Stimulated activated CD8-positive, alpha-beta memory T cell treated with anti-CD3 and anti-CD28 coated beads, Interleukin-7, amount 100 ng/mL, for 4 hours (primary cell): ENCODE measurements around the gene GPR27.

ENCODE experiments used
- DNase-seq, 2 donors: peaks; one replicate each; pipeline ENCODE4 v3.0.0-alpha.2; 2020; ENCODE audit warnings: low read depth in 2 of 2

GPR27 gene

DNA sequence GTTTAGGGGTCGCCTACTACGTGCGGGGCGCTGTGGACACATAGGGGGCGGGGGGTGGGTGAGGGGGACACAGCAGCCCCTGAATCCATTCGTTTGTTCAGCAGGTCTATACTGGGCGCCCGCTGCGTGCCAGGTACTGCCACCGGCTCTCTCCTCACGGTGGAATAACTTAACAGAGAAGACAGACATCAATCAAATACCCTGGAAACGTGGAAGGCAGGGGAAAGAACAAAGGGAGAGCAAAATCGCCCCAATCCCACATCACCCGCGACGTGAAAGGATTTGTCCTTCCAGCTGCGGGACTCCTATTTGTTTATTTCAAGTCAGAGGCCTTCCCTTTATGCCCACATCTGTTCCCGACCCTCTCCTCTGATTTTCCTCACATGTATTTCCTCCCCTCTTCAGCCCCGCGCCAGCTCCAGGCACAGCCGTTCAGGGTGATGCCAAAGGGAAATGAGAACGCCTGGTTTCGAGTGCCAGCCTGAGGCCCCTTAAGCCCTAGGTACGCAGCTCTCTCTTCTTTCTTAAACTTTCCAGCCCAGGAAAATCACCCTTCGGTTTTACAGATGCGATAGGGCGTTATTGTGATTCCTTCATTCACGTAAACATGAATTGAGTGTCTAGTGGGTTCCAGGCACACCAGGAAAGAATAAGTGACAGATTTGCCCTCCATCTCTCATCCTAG lies 32.0 kb downstream of the GPR27 start:
- no peak for DNase-seq

DNA sequence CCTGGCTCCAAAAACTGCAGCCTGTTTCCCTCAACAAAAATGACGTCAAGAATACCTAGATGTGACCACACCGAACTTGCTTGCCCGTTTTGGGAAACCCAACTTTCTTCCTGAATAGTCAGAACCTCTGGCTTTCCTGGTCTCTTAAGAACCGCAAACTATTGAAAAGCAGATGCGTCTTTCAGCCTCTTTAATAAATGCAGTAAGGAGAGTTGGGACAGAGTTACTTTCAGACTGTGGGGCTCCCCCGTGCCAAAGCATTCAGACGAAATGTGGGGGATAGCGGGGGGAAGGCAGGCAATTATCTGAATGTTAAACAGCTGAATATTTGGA lies 32.5 kb downstream of the GPR27 start:
- no peak for DNase-seq

DNA sequence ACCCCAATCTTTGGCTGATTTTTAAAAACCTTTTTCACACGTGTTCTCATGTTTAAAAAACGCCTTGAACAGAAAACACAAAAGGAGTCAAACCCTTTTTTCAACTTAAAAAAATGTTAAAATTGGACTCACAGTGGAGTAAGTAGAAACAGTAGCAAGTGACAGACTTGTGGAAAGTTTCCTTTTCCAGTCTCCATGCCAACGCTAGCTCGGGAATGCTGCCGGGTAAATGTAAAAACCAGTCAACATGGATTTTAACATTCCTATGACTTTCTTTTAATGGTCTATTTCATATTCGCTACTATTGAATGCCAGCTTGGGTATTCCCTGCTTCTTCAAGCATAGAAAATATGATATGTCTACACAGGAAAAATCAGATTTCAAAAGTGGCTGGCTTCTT lies 32.9 kb downstream of the GPR27 start:
- DNase-seq: no peak

DNA sequence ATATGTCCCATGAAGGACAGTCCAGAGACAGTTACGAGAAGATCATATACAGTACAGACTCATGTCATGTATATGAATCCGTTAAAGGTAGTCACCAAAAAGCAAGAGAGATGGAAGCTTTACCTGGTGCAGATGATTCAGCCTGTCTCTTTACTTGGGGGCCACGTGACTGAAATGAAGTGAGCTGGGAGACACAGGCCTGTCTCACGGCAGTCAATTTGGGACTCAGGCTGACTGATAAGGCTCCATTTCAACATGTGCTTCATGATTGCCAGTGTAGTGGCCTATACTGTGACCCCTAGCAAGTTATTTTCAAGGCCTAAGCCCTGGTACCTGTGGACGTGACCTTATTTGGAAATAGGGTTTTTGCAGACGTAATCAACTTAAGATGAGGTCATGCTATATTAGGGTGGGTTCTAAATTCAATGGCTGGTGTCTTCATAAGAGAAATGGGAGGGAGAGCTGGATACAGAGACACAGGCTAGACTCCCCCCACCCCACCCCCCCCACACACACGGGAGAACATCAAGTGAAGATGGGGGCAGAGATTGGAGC lies 34.3 kb downstream of the GPR27 start:
- DNase-seq: no peak

DNA sequence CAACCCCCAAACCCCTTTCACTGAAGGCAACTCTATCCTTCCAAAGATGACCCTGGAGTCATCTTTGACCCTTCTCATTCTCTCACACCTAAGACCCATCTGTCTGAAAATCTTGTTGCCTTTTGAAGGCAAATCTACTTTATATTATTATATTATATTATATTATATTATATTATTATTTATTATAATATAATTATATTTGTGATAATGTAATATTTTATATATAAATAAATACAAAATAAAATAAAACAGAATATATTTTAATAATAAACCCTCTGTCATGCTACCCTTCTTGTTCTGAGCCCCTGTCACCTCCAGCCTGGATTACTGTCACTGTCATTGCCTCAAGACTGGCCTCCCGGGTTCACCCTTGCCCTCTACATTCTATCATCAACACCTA lies 36.3 kb downstream of the GPR27 start:
- DNase-seq: no peak

DNA sequence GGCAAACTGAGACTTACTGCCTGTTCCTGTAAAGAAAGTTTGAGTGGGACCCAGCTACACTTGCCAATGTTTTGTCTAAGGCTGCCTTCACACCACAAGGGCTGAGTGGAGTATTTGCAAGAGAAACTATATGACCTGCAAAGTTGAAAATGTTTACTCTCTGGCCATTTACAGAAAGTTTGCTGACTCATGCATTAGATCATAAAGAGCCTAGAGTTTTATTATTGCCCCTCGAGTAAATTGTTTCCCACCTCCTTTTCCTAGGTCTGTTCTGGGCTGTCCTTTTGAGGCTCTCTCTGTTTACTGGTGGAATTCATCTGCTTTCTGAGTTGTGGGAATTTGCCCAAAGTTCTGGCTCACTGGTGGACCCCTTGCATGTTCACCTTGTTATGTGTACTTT lies 38.0 kb downstream of the GPR27 start:
- no peak for DNase-seq

DNA sequence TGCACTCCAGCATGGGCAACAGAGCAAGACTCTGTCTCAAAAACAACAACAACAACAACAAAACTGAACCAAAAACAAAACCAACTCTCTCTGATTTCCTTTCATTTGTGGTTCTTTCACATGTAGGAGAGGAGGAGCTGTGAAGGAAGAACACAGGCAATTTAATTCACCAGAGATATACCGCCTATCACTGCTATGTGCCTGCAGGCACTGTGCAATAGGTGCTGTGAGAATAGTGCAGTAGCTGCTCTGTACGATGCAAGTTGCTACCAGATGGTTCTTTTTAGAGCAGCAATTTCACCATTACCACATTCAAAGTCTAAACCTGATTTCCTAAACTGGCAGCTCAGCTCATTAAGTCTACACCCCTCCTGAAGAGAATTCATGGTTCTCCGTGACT lies 42.6 kb downstream of the GPR27 start:
- DNase-seq: no peak

DNA sequence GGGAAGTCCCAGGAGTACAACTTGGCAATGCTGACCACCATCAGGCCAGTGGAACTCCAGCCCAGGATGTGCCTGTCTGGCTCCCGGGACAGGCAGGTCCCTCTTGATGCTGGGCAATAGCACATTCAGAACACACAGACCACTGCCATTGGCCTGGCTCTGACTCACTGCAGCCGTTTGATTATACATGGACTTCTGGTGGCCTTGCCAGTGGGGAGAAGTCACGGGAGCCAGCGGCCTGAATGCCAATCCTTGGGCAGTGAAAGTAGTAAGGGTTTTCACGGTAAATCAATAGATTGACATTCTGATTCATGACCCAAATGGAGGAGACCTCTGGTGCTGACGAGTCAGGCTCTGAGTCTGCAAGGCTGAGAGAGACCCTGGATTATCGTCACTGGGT lies 43.8 kb downstream of the GPR27 start:
- DNase-seq: no peak

DNA sequence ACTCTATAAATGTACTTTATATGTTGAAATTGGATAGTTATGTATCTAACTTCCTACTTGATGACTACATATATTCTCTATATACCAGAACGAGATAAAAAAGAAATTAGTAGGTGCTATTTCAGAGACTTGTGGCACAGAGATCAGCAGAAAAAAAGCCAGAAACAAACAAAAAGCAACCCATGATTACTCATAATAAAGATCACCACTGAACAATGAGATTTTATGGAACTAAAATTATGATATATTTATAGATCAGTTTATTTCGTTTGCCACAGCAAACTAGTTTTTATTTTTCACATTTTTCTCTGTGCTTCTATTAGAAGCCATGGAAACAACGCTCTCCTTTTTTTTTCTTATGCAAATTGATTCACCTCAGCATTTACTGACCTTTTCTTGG lies 46.4 kb downstream of the GPR27 start:
- DNase-seq: no peak

DNA sequence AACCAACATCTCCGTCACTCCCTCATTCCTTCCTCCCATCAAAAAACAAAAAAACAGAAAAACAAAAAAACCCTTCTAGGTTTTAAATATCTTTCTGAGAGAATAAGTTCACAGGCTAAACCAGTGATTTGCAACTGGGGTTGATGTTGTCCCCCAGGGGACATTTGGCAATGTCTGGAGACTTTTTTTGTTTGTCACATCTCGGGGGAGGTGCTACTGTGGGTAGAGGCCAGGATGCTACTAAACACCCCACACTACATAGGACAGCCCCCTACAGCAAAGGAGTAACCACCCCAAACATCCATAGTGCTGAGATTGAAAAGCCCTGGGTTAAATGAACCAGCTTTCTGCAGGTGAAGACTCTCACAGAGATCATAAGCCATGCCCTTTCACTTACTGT lies 48.3 kb downstream of the GPR27 start:
- no peak for DNase-seq

DNA sequence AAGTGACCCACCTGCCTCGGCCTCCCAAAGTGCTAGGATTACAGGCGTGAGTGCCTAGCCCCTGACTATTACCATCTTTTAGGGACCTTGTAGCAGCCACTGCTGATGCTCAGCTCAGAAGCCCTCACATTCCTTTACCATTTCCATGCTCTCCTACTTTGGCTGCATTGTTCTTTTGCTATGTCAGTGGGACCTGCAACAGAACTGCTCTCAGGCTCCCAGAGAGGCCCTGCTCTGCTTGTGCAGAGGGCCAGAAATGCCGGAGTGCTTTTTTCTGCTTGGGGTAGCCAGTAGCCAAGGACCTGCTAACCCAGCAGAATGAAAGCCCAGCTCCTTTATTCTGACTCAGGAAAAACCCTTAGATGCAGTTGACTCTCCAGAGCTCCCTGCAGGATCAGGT lies 49.6 kb downstream of the GPR27 start:
- no peak for DNase-seq

DNA sequence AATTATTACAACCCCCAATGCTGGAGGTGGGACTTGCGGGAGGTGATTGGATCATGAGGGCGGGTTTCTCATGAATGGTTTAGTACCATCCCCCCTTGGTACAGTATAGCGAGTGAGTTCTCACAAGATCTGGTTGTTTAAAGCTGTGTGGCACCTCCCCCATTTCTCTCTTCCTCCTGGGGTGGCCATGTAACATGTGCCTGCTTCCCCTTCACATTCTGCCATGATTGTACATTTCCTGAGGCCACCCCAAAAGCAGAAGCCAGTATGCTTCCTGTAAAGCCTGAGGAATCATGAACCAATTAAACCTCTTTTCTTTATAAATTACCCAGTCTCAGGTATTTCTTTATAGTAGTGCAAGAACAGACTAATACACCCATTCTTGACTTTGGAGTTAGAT lies 51.5 kb downstream of the GPR27 start:
- no peak for DNase-seq

DNA sequence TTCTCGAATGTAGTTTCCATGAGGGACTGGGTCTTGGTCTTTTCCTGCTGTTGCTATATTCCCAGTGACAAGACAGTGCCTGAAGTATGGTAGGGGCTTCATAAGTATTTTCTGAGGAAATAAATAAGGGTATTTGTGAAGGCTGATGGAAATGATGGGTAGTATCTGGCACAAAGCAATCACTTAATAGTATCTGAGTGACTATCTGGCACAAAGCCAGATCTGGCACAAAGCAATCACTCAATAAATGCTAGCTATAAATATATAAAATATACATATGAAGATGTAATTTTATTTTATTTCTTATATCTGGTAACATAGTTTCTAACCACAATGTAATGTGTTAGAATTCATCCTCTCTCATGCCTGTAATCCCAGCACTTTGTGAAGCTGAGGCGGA lies 52.0 kb downstream of the GPR27 start:
- no peak for DNase-seq
